ENCODE results near the gene MS4A7. TPM values are rescaled to one million over a fixed set of nuclear protein-coding genes. Genes with fewer than 3 reads are reported as not detected.

The MS4A7 gene, protein sequence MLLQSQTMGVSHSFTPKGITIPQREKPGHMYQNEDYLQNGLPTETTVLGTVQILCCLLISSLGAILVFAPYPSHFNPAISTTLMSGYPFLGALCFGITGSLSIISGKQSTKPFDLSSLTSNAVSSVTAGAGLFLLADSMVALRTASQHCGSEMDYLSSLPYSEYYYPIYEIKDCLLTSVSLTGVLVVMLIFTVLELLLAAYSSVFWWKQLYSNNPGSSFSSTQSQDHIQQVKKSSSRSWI
- total RNA-seq (1 to 10 TPM in 1 of 2 experiments, under 1 TPM in 1; 0.76 to 1.6 TPM), polyA plus RNA-seq (under 1 TPM in 1 of 2 donors, not detected in 1; 0.36 TPM)

DNA sequence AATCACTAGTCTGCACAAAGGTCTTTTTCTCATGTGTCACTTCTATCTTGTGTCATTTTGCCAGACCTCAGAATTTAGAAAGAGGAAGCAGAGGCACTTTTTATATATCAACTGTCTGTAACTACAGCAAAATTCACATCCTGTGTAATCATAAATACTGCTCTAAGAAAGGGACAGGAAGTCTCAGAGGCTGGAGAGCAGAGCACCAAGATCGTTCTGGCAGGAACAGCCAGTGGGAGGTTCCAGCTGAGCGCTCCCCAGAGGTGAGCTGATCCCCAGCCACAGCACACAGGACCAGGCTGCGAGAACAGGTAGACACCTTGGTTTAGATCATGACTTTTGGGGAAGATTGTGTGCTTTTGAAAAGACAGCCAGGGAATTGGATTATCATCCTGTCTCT lies at the start of gene MS4A7:
MS4A7 (plus strand) TSS at position 179 of the 400 bp plus-strand sequence. CDS start 4,610 bp downstream, outside the sequence.
- H3K36me3 Mint-ChIP-seq = no peaks in the 10 kb centered on the region
- POLR2A ChIA-PET (ENCODE audit: partially characterized antibody) = no interaction called here
- intact Hi-C loops (cut with micrococcal nuclease) = no loop called here

DNA sequence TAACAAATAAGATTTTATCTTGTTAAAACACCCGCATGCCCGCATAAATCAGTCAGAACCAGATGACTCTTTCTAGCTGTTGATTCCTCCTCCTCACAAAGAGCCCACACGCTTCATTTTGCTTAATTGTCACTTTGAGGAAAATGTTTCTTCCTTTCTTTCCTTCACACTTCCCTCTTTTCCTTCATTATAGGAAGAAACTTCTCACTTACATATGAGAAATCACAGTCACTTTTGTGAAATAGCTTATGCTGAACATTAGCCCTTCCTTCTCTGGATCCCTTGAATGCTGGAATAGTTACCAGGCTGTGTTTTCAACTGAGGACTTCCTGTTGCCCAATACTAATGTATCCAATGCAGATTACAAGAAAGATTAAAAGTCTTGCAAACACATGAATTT lies 45.5 kb upstream of the MS4A7 start:
- Mint-ChIP-seq H3K9me3 (peaks cover 0 to 11% (median 3%) of the 10 kb centered on the region in 8 donors), H3K4me1 (no peaks in the 10 kb centered on the region), H3K36me3 (no peaks in the 10 kb centered on the region), H3K4me3 (no peak overlapping the region), H3K27ac (no peak overlapping the region), H3K27me3 (peaks cover 16 to 25% of the 10 kb centered on the region in 2 donors)
- H3K36me3 ChIP-seq (ENCODE audit: insufficient read depth, low read length) = no peaks in the 10 kb centered on the region
- no peaks in the 10 kb centered on the region for H3K9me3 ChIP-seq (ENCODE audit: control insufficient read depth in 1 of 2, low read length in 2 of 2)
- H3K27ac ChIP-seq (ENCODE audit: low read depth, low read length) = no peak overlapping the region
- POLR2A ChIA-PET (ENCODE audit: partially characterized antibody) = no interaction called here
- CTCF ChIA-PET (ENCODE audit: partially characterized antibody) = interaction anchor here (1.6 to 3.1 kb wide), 3 partner anchors 10 to 17 kb away, joined by 3 to 10 read pairs (median 4); no protein-coding TSS in a partner anchor
- DNase-seq = no peak
- no peaks in the 10 kb centered on the region for H3K27me3 ChIP-seq (ENCODE audit: insufficient read depth, low read length)
- no peaks in the 10 kb centered on the region for H3K4me1 ChIP-seq (ENCODE audit: insufficient read depth, low read length)
- no peak overlapping the region for H3K4me3 ChIP-seq (ENCODE audit: low read length in 2 of 2)
- intact Hi-C loops (cut with micrococcal nuclease) = no loop called here

More for the DNA sequence above, at the start of gene MS4A7:
- H3K4me1 Mint-ChIP-seq = peaks cover 0 to 11% (median 1%) of the 10 kb centered on the region in 4 donors
- Histone ChIP-seq H3K27me3 (ENCODE audit: insufficient read depth, low read length) (no peaks in the 10 kb centered on the region), H3K4me3 (ENCODE audit: low read length in 2 of 2) (no peak within 1 kb of the TSS), H3K27ac (ENCODE audit: low read depth, low read length) (no peak within 1 kb of the TSS), H3K9me3 (ENCODE audit: control insufficient read depth in 1 of 2, low read length in 2 of 2) (no peaks in the 10 kb centered on the region), H3K4me1 (ENCODE audit: insufficient read depth, low read length) (no peaks in the 10 kb centered on the region), H3K36me3 (ENCODE audit: insufficient read depth, low read length) (no peaks in the 10 kb centered on the region)
- CTCF ChIA-PET (ENCODE audit: partially characterized antibody) = no interaction called here
- H3K9me3 Mint-ChIP-seq = no peaks in the 10 kb centered on the region
- H3K27me3 Mint-ChIP-seq = peaks cover 18 to 26% of the 10 kb centered on the region in 2 donors
- no peak for DNase-seq
- H3K27ac Mint-ChIP-seq = no peak within 1 kb of the TSS
- H3K4me3 Mint-ChIP-seq = no peak within 1 kb of the TSS

DNA sequence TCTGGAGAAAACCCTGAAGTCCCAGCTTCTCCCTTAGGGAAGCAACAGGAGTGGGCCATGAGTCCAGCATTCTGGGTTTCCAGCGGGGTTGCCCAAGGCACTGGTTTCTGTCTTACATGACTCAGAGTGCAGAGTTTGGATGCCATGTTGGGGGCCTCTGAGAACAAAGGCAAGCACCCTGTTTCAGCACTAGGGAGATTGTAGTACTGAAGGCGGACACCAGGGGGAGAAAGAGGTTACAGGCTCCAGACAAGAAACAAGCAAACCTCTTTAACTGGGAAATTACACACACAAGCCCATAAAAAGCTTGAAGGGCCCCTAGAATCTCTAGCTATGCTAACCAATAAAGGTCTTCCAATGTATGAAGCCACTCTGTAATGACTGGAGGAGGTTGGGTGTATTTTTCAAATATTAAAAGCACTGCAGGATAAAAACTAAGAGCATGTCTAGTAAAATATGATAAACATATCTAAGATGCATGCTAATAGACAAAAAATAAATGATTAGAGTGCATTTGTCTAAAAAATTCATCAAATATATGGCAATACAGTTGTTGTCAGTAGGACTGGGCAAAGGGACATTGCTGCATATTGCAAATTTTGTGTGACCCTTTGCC lies 44.2 kb upstream of the MS4A7 start:
- H3K9me3 ChIP-seq (ENCODE audit: control insufficient read depth in 1 of 2, low read length in 2 of 2) = no peaks in the 10 kb centered on the region
- Mint-ChIP-seq H3K36me3 (no peaks in the 10 kb centered on the region), H3K9me3 (peaks cover 0 to 11% (median 3%) of the 10 kb centered on the region in 8 donors), H3K4me1 (no peaks in the 10 kb centered on the region), H3K27me3 (peaks cover 18 to 25% of the 10 kb centered on the region in 2 donors), H3K27ac (no peak overlapping the region), H3K4me3 (no peak overlapping the region)
- no peaks in the 10 kb centered on the region for H3K36me3 ChIP-seq (ENCODE audit: insufficient read depth, low read length)
- no peaks in the 10 kb centered on the region for H3K4me1 ChIP-seq (ENCODE audit: insufficient read depth, low read length)
- H3K27me3 ChIP-seq (ENCODE audit: insufficient read depth, low read length) = no peaks in the 10 kb centered on the region
- no peak overlapping the region for H3K27ac ChIP-seq (ENCODE audit: low read depth, low read length)
- intact Hi-C loops (cut with micrococcal nuclease) = no loop called here
- DNase-seq = peak; percentile 20 to 54 (median 40)
- ChIA-PET POLR2A (ENCODE audit: partially characterized antibody) (no interaction called here), CTCF (ENCODE audit: partially characterized antibody) (interaction anchor here (0.7 to 3.1 kb wide), 7 partner anchors 9 to 285 kb away, joined by 3 to 10 read pairs (median 4); no protein-coding TSS in a partner anchor)
- H3K4me3 ChIP-seq (ENCODE audit: low read length in 2 of 2) = no peak overlapping the region

DNA sequence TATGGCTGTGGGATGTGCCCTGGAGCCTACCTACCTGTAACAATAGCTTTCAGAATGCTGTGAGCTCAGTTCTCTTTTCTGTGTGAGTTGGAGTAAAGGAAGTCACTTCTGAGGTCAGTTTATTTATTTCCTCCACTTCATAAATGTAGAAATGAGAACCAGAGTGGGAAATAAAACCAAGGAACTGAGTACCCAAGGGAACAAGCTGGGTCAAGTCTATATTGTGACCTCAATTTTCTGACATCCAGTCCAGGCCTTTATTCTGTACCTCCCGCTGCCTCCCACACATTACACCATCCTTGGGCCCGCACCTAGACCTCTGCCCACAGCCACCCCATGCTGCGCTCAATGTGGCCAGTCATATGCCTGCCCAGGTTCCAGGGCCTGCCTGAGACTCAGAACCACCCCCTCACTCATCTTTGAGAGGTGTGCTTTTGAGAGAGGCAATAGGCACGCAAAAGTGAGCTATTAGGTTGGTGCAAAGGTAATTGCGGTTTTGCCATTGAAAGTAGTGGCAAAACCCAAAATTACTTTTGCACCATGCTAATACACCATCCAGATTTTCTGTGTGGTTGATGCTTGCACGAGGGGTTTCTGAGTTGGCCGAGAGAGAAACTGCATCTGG lies 41.5 kb upstream of the MS4A7 start:
- ChIA-PET POLR2A (ENCODE audit: partially characterized antibody) (no interaction called here), CTCF (ENCODE audit: partially characterized antibody) (no interaction called here)
- no peaks in the 10 kb centered on the region for H3K4me1 Mint-ChIP-seq
- no peak overlapping the region for H3K27ac ChIP-seq (ENCODE audit: low read depth, low read length)
- H3K27ac Mint-ChIP-seq = no peak overlapping the region
- no peak for DNase-seq
- no peaks in the 10 kb centered on the region for H3K27me3 ChIP-seq (ENCODE audit: insufficient read depth, low read length)
- H3K4me3 Mint-ChIP-seq = no peak overlapping the region
- H3K27me3 Mint-ChIP-seq = peaks cover 19 to 21% of the 10 kb centered on the region in 2 donors
- intact Hi-C loops (cut with micrococcal nuclease) = no loop called here
- H3K4me1 ChIP-seq (ENCODE audit: insufficient read depth, low read length) = no peaks in the 10 kb centered on the region
- no peaks in the 10 kb centered on the region for H3K9me3 ChIP-seq (ENCODE audit: control insufficient read depth in 1 of 2, low read length in 2 of 2)
- H3K36me3 ChIP-seq (ENCODE audit: insufficient read depth, low read length) = no peaks in the 10 kb centered on the region
- H3K9me3 Mint-ChIP-seq = peaks cover 0 to 4% (median 0%) of the 10 kb centered on the region in 8 donors
- H3K4me3 ChIP-seq (ENCODE audit: low read length in 2 of 2) = no peak overlapping the region
- H3K36me3 Mint-ChIP-seq = no peaks in the 10 kb centered on the region

DNA sequence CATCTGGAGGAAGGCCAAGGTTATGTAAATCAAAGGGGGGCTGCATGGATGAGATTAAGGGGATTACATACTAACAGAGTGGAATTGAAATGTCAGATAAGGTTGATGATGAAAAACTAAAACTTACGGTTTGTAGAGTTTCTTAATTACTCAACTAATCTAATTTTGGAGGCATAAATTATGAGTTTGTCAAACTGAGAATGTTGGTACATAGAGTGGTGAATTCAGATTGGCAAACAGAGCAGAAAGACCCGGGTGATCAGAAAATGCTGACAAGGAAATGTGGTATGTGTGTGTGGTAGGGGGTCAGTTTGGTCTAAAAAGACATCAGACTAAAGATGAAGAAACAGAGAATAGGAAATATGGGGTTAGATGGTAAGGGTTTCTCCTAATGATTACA lies 40.3 kb upstream of the MS4A7 start:
- H3K27me3 Mint-ChIP-seq = peaks cover 19 to 20% of the 10 kb centered on the region in 2 donors
- H3K9me3 ChIP-seq (ENCODE audit: control insufficient read depth in 1 of 2, low read length in 2 of 2) = no peaks in the 10 kb centered on the region
- H3K27ac Mint-ChIP-seq = no peak overlapping the region
- no peak overlapping the region for H3K4me3 ChIP-seq (ENCODE audit: low read length in 2 of 2)
- H3K4me1 ChIP-seq (ENCODE audit: insufficient read depth, low read length) = no peaks in the 10 kb centered on the region
- peaks cover 0 to 1% (median 0%) of the 10 kb centered on the region in 8 donors for H3K9me3 Mint-ChIP-seq
- ChIA-PET CTCF (ENCODE audit: partially characterized antibody) (no interaction called here), POLR2A (ENCODE audit: partially characterized antibody) (no interaction called here)
- no peaks in the 10 kb centered on the region for H3K36me3 Mint-ChIP-seq
- intact Hi-C loops (cut with micrococcal nuclease) = no loop called here
- no peak for DNase-seq
- no peak overlapping the region for H3K4me3 Mint-ChIP-seq
- no peaks in the 10 kb centered on the region for H3K36me3 ChIP-seq (ENCODE audit: insufficient read depth, low read length)
- no peaks in the 10 kb centered on the region for H3K27me3 ChIP-seq (ENCODE audit: insufficient read depth, low read length)
- no peaks in the 10 kb centered on the region for H3K4me1 Mint-ChIP-seq
- no peak overlapping the region for H3K27ac ChIP-seq (ENCODE audit: low read depth, low read length)

DNA sequence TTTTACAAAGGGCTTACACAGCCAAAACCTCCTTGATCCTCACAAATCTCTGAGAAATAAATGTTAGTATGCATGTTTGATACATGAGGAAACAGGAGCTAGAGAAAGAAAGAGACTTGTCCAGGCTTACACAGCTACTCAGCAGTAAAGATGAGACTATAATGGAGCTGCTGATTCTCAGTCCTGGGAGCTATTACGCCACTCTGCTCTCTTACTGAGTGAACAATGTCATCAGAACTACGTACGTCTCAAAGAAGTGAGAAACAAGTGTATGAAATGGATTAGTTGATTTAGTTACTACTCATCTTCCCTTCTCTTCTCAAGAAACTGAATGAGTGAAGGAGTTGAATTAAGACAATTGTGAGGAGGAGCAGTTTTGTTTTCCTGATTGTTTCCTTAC lies 39.0 kb upstream of the MS4A7 start:
- Mint-ChIP-seq H3K4me3 (no peak overlapping the region), H3K27ac (no peak overlapping the region), H3K4me1 (no peaks in the 10 kb centered on the region), H3K9me3 (no peaks in the 10 kb centered on the region), H3K36me3 (no peaks in the 10 kb centered on the region), H3K27me3 (peaks cover 11 to 15% of the 10 kb centered on the region in 2 donors)
- intact Hi-C loops (cut with micrococcal nuclease) = no loop called here
- H3K4me3 ChIP-seq (ENCODE audit: low read length in 2 of 2) = no peak overlapping the region
- no peak for DNase-seq
- no peaks in the 10 kb centered on the region for H3K27me3 ChIP-seq (ENCODE audit: insufficient read depth, low read length)
- no peaks in the 10 kb centered on the region for H3K9me3 ChIP-seq (ENCODE audit: control insufficient read depth in 1 of 2, low read length in 2 of 2)
- CTCF ChIA-PET (ENCODE audit: partially characterized antibody) = no interaction called here
- H3K27ac ChIP-seq (ENCODE audit: low read depth, low read length) = no peak overlapping the region
- H3K36me3 ChIP-seq (ENCODE audit: insufficient read depth, low read length) = no peaks in the 10 kb centered on the region
- POLR2A ChIA-PET (ENCODE audit: partially characterized antibody) = no interaction called here
- no peaks in the 10 kb centered on the region for H3K4me1 ChIP-seq (ENCODE audit: insufficient read depth, low read length)

DNA sequence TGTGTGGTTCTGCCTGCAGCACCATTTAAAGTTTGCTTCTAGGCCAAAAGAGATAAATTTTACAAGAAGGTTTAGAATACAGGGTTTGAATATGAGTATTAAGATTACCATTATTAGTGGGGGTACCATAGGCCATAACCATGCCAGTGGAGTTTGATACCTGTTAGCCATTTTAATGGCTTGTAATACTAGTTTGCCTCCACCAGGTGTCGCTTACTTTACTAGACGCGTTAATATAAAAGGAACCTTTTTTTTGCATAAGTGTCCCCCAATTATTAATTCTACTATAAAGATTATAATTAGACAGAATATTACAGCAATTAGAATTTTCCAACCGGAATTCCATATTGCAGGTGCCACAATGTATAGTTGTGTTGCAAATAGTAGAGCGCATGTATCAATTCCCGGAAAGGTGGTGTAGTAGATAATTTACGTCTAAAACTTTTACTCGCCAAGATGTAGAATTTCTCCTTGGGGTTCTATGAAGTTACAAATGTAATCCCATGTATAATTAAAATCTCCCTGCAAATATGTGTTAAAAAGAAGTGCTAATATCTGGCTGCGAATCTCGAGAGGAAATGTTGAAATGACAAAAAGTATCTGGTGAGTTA lies 35.1 kb upstream of the MS4A7 start:
- Histone ChIP-seq H3K27me3 (ENCODE audit: insufficient read depth, low read length) (no peaks in the 10 kb centered on the region), H3K36me3 (ENCODE audit: insufficient read depth, low read length) (no peaks in the 10 kb centered on the region), H3K9me3 (ENCODE audit: control insufficient read depth in 1 of 2, low read length in 2 of 2) (no peaks in the 10 kb centered on the region), H3K4me1 (ENCODE audit: insufficient read depth, low read length) (no peaks in the 10 kb centered on the region), H3K27ac (ENCODE audit: low read depth, low read length) (no peak overlapping the region), H3K4me3 (ENCODE audit: low read length in 2 of 2) (no peak overlapping the region)
- intact Hi-C loops (cut with micrococcal nuclease) = no loop called here
- Mint-ChIP-seq H3K27me3 (peaks cover 10 to 15% of the 10 kb centered on the region in 2 donors), H3K27ac (no peak overlapping the region), H3K4me3 (no peak overlapping the region), H3K4me1 (no peaks in the 10 kb centered on the region), H3K9me3 (no peaks in the 10 kb centered on the region), H3K36me3 (no peaks in the 10 kb centered on the region)
- CTCF ChIA-PET (ENCODE audit: partially characterized antibody) = interaction anchor here (0.9 to 2.1 kb wide), 3 partner anchors 9 to 22 kb away, joined by 3 to 10 read pairs (median 5); no protein-coding TSS in a partner anchor
- POLR2A ChIA-PET (ENCODE audit: partially characterized antibody) = no interaction called here
- DNase-seq = peak in 1 of 5 donors; percentile 5

All from CD4-positive, alpha-beta memory T cell (primary cell).